HG02678 (cell line): ENCODE results near the gene SCAF11.
"Not testable (repeated sequence)": the region's sequence is repeated elsewhere in the genome, so short reads cannot be mapped to it uniquely, and the experiment has no call there.

Experiments used
- ATAC-seq: cut with Tn5 transposase; IDR thresholded peaks from one replicate; pipeline ENCODE4 v1.9.1; 2021; ENCODE audit warnings: mild to moderate bottlenecking, moderate library complexity; ENCODE audit not compliant: unreplicated experiment

Gene SCAF11, protein sequence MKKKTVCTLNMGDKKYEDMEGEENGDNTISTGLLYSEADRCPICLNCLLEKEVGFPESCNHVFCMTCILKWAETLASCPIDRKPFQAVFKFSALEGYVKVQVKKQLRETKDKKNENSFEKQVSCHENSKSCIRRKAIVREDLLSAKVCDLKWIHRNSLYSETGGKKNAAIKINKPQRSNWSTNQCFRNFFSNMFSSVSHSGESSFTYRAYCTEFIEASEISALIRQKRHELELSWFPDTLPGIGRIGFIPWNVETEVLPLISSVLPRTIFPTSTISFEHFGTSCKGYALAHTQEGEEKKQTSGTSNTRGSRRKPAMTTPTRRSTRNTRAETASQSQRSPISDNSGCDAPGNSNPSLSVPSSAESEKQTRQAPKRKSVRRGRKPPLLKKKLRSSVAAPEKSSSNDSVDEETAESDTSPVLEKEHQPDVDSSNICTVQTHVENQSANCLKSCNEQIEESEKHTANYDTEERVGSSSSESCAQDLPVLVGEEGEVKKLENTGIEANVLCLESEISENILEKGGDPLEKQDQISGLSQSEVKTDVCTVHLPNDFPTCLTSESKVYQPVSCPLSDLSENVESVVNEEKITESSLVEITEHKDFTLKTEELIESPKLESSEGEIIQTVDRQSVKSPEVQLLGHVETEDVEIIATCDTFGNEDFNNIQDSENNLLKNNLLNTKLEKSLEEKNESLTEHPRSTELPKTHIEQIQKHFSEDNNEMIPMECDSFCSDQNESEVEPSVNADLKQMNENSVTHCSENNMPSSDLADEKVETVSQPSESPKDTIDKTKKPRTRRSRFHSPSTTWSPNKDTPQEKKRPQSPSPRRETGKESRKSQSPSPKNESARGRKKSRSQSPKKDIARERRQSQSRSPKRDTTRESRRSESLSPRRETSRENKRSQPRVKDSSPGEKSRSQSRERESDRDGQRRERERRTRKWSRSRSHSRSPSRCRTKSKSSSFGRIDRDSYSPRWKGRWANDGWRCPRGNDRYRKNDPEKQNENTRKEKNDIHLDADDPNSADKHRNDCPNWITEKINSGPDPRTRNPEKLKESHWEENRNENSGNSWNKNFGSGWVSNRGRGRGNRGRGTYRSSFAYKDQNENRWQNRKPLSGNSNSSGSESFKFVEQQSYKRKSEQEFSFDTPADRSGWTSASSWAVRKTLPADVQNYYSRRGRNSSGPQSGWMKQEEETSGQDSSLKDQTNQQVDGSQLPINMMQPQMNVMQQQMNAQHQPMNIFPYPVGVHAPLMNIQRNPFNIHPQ (N-terminal part only)

DNA sequence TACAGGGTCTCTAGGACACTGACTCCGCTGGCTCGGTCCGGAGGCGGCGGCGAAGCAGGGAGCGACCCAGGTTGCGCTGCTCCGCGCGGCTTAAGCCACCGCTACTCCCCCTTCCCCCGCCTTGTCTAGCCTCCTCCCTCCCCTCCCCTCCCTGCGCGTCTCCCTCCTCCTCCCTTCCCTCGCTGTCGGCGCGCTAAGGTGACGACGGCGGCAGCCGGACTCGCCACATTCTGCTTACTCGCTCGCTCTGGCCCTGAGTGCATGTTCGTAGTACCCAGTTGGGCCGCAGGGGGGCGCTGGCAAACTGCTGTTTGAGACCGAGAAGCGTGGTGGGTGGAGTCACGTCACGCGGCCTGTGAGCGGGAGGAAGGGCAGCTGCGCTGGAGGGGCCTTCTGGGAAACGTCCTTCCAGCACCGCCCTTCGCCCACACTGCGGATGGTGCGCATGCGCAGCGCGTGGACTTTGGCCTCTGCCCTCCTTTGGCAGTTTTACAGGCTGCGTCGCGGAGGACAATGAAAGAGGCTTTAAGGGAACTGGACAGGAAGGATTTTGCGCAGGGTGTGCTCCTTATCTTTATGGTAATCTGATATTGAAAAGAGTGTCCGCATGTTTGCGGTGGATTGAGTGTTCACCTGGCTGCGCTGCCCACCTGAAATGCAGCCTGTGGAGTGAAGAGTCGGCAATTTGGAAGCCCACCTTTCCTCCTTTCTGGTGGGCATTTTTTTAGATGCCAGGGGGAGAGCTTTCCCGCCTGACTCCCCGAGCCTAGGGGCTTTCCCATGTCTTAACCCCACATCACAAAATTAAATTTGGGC lies at the start of gene SCAF11:
TSS of gene SCAF11 (minus strand) at position 107 of the 816 bp plus-strand sequence. CDS start 26,407 bp downstream, outside the sequence.
- peak; percentile 67 for ATAC-seq

- ATAC-seq: not testable (repeated sequence)
Observed at GRCh38 chr12:46037066-46037465, 46.7 kb upstream of the SCAF11 start.

- no peak for ATAC-seq
Observed at GRCh38 chr12:46027172-46027571, 36.8 kb upstream of the SCAF11 start.

- no peak for ATAC-seq
Observed at GRCh38 chr12:46024099-46024498, 33.7 kb upstream of the SCAF11 start.

DNA sequence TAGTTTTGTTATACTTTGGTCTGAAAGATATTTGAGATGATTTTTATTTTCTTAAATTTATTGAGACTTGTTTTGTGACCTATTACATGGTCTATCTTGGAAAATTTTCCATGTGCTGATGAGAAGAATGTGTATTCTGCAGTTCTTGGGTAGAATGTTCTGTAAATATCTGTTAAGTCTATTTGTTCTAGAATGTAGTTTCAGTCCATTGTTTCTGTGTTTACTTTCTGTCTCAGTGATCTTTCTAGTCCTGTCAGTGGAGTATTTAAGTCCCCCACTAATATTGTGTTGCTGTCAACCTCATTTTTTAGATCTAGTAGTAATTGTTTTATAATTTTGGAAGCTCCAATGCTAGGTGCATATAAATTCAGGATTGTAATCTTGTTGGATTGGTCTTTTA lies 30.4 kb upstream of the SCAF11 start:
- ATAC-seq: no peak

- ATAC-seq: not testable (repeated sequence)
Observed at GRCh38 chr12:46018712-46019111, 28.3 kb upstream of the SCAF11 start.

DNA sequence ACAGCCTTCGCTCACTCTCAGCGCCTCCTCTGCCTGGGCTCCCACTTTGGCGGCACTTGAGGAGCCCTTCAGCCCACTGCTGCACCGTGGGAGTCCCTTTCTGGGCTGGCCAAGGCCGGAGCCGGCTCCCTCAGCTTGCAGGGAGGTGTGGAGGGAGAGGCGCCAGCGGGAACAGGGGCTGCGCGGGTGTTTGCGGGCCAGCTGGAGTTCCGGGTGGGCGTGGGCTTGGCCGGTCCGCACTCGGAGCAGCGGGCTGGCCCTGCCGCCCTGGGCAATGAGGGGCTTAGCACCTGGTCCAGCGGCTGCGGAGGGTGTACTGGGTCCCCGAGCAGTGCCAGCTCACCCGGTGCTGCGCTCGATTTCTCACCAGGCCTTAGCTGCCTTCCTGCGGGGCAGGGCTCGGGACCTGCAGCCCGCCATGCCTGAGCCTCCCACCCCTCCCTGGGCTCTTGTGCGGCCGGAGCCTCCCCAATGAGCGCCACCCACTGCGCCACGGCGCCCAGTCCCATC lies 27.5 kb upstream of the SCAF11 start:
- ATAC-seq: not testable (repeated sequence)

DNA sequence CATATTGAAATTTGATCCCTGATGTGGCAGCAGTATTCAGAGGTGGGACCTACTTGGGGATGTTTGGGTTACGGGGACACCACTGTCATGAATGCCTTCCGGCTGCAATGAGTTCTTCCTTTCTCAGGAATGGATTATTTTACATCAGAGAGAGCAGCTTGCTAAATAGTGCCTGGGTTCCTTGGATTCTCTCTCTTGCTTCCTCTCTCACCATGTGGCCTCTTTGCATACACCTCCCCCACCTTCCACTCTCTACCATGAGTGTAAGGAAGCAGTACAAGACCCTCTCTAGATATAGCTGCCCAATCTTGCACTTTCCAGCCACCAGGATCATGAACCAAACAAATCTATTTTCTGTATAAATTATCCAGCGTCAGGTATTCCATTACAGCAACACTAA lies 15.4 kb upstream of the SCAF11 start:
- ATAC-seq: no peak

- no peak for ATAC-seq
Observed at GRCh38 chr12:46005151-46005797, 14.9 kb upstream of the SCAF11 start.

DNA sequence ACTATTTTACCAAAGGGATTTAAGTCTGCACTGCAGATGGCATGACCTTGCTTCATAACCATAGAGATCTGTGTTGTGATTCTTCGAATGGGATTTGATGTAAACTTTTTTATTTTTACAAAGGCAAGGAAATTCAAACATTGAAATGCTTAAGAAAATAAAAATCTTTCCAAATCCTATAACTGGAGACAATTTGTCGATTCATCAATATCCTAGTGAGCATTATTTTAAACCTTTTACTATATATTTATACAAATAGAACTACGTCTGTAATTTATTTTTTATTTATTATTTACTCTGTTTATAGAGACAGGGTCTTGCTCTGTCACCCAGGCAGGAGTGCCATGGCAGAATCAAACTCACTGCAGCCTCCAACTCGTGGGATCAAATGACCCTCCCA lies 14.3 kb upstream of the SCAF11 start:
- no peak for ATAC-seq

DNA sequence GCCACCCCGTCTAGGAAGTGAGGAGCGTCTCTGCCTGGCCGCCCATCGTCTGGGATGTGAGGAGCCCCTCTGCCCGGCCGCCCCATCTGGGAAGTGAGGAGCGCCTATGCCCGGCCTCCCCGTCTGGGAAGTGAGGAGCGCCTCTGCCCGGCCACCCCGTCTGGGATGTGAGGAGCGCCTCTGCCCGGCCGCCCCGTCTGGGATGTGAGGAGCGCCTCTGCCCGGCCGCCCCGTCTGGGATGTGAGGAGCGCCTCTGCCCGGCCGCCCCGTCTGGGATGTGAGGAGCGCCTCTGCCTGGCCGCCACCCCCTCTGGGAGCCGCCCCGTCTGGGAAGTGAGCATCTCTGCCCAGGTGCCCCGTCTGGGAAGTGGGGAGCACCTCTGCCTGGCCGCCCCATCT lies 9.7 kb upstream of the SCAF11 start:
- not testable (repeated sequence) for ATAC-seq

DNA sequence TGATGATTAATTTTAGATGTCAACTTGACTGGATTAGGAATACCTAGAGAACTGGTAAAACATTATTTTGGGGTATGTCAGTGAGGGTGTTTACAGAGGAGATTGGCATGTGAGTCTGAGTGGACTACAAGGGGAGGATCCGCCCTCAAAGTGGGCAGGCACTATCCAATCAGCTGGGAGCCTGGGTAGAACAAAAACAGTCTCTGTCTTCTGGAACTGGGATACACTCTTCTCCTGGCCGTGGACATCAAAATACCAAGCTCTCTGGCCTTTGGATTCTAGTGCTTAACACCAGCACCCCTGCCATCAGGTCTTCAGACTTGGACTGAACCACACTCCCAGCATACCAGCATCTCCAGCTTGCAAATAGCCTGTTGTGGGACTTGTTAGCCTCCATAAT lies 4.4 kb upstream of the SCAF11 start:
- ATAC-seq: no peak

DNA sequence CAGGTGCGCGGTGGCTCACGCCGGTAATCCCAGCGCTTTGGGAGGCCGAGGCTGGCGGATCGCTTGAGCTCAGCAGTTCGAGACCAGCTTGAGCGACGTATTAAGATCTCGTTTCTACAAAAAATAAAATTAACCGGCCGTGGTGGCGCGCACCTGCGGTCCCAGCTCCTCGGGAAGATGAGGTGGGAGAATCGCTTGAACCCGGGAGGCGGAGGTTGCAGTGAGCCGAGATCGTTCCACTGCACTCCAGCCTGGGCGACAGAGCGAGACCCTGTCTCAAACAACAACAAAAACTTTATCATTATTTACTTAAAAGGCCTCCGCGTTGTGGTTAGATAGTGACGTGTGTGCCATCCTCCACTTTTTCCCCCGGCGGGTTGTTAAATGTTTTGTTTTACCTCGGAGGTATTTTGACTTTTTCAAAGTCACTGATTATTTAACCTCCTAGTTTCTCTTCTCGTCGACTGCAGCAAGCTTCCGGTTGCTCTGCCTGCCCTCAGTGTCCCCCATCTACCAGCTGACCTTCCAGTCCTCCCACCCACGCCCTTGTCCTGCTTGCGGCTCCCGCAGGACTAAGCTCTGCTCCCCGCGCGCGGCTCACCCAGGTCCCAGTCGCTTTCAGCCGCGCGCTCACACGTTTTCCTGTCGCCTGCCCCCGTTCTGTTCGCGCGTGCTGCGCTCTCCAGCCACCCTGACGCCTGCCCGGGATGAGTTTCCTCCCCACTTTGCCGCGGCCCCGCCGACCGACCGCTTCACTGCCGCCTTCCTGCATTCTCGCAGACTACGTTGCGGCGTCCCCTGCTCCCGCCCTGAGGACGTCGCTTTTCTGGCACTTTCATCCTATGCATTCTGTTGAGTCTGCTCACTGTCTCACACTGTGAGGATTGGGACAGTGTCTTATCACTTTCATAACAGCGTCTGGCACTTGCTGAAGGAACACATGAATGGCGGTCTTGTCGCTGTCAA lies 1.2 kb upstream of the SCAF11 start:
- peak; percentile 25 for ATAC-seq

GRCh38 chr12:45989721-45990467 lies 480 bp downstream of the SCAF11 start:
- ATAC-seq: peak; percentile 27

- no peak for ATAC-seq
Observed at GRCh38 chr12:45989287-45989686, 1.1 kb downstream of the SCAF11 start.

GRCh38 chr12:45988264-45988663 lies 2.1 kb downstream of the SCAF11 start:
- ATAC-seq: no peak

DNA sequence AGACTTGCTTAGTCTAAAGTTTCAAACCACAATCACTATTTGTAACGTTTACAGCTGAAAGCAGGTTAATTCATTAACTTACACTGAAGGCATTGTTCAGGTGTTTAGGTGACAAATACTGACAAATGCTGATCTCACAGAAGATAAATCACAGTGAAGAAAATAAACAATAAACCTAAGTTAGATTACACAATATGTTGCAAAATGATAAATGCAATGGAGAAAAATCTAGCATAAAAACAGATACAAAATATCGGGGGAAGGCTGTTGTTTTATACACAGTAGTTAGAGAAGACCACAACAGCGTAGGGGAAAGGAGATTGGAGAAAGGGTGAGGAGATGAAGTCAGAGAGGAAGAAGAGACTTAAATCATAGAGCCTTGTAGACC lies 3.0 kb downstream of the SCAF11 start:
- no peak for ATAC-seq
